IPS DF 4.7 (cell line): ENCODE measurements around the gene FUT6.
A peak's percentile ranks its signal among the peaks of the same experiment; 100 is the strongest.

ENCODE experiments used
- DNase-seq: peaks from one replicate; pipeline ENCODE4 v3.0.0-alpha.2; 2013; ENCODE audit warnings: low spot score; ENCODE audit errors: extremely low read depth

FUT6 gene

GRCh38 chr19:5805462-5806132 lies 33.9 kb downstream of the FUT6 start:
- no peak for DNase-seq

GRCh38 chr19:5804516-5805461 lies 34.7 kb downstream of the FUT6 start, which contains the start of gene NRTN:
Gene NRTN (plus strand): TSS chr19:5805067. CDS start chr19:5824166, 19,099 bp downstream.
- DNase-seq = no peak

GRCh38 chr19:5803752-5804515 lies 35.6 kb downstream of the FUT6 start:
- no peak for DNase-seq

- no peak for DNase-seq
Measured at GRCh38 chr19:5803441-5803751, 36.1 kb downstream of the FUT6 start.

GRCh38 chr19:5801796-5802619 lies 37.5 kb downstream of the FUT6 start:
- DNase-seq = no peak

GRCh38 chr19:5800361-5801270 lies 38.9 kb downstream of the FUT6 start:
- no peak for DNase-seq

GRCh38 chr19:5799247-5800241 lies 40.0 kb downstream of the FUT6 start:
- DNase-seq = no peak

GRCh38 chr19:5798244-5798643 lies 41.3 kb downstream of the FUT6 start:
- no peak for DNase-seq

GRCh38 chr19:5795382-5795919 lies 44.1 kb downstream of the FUT6 start:
- no peak for DNase-seq

GRCh38 chr19:5793188-5793587 lies 46.3 kb downstream of the FUT6 start:
- no peak for DNase-seq

- no peak for DNase-seq
Measured at GRCh38 chr19:5792224-5792623, 47.3 kb downstream of the FUT6 start.

GRCh38 chr19:5790559-5791520 lies 48.7 kb downstream of the FUT6 start, which contains the start of gene DUS3L:
Gene DUS3L (minus strand): TSS chr19:5791163. CDS start chr19:5791141, 22 bp downstream.
- peak; percentile 94 for DNase-seq

- no peak for DNase-seq
Measured at GRCh38 chr19:5789886-5790558, 49.5 kb downstream of the FUT6 start.

GRCh38 chr19:5789351-5789761 lies 50.1 kb downstream of the FUT6 start:
- no peak for DNase-seq

- DNase-seq = no peak
Measured at GRCh38 chr19:5788422-5788821, 51.1 kb downstream of the FUT6 start.

GRCh38 chr19:5787409-5788182 lies 51.9 kb downstream of the FUT6 start:
- DNase-seq = no peak
